Activated CD4-positive, alpha-beta T cell treated with anti-CD3 and anti-CD28 coated beads for 24 hours (primary cell): ENCODE data around the gene MYO3B.
"Not testable (repeated sequence)": the region's sequence is repeated elsewhere in the genome, so short reads cannot be mapped to it uniquely, and the experiment has no call there.

Experiments
- DNase-seq, 2 donors: peaks; one replicate each; pipeline ENCODE4 v3.0.0-alpha.2; 2020; ENCODE audit warnings: low read depth in 2 of 2

The MYO3B gene

GRCh38 chr2:170428868-170429267 lies 250.9 kb downstream of the MYO3B start:
- no peak for DNase-seq

- DNase-seq: no peak
Measured at GRCh38 chr2:170432823-170433222, 254.9 kb downstream of the MYO3B start.

- no peak for DNase-seq
Measured at GRCh38 chr2:170433448-170433847, 255.5 kb downstream of the MYO3B start.

- not testable (repeated sequence) for DNase-seq
Measured at GRCh38 chr2:170434396-170434795, 256.4 kb downstream of the MYO3B start.

- DNase-seq: no peak
Measured at GRCh38 chr2:170434900-170435621, 257.1 kb downstream of the MYO3B start.

- no peak for DNase-seq
Measured at GRCh38 chr2:170436077-170436943, 258.4 kb downstream of the MYO3B start.

- DNase-seq: no peak
Measured at GRCh38 chr2:170446078-170446477, 268.1 kb downstream of the MYO3B start.

GRCh38 chr2:170449034-170449433 lies 271.1 kb downstream of the MYO3B start:
- DNase-seq: no peak

- DNase-seq: no peak
Measured at GRCh38 chr2:170454471-170455372, 276.8 kb downstream of the MYO3B start.

GRCh38 chr2:170455617-170456426 lies 277.9 kb downstream of the MYO3B start:
- DNase-seq: no peak

- no peak for DNase-seq
Measured at GRCh38 chr2:170456914-170457313, 279.0 kb downstream of the MYO3B start.

- DNase-seq: no peak
Measured at GRCh38 chr2:170457742-170458141, 279.8 kb downstream of the MYO3B start.

GRCh38 chr2:170461889-170462288 lies 283.9 kb downstream of the MYO3B start:
- no peak for DNase-seq

GRCh38 chr2:170462433-170463205 lies 284.7 kb downstream of the MYO3B start:
- no peak for DNase-seq

GRCh38 chr2:170463206-170463537 lies 285.2 kb downstream of the MYO3B start:
- DNase-seq: no peak

GRCh38 chr2:170464268-170464667 lies 286.3 kb downstream of the MYO3B start:
- no peak for DNase-seq

- no peak for DNase-seq
Measured at GRCh38 chr2:170465241-170465640, 287.3 kb downstream of the MYO3B start.

- DNase-seq: no peak
Measured at GRCh38 chr2:170466632-170467031, 288.7 kb downstream of the MYO3B start.

- no peak for DNase-seq
Measured at GRCh38 chr2:170467568-170468422, 289.8 kb downstream of the MYO3B start.

GRCh38 chr2:170468557-170468956 lies 290.6 kb downstream of the MYO3B start:
- DNase-seq: no peak
